SK-N-SH treated with all-trans-retinoic acid at 6 μM for 48 hours (cell line): Measurements from ENCODE around the gene GMNN.
"Not testable (repeated sequence)": the region's sequence is repeated elsewhere in the genome, so short reads cannot be mapped to it uniquely, and the experiment has no call there.

ENCODE experiments used
- ATAC-seq: fragments of 200-7000 bp; cut with Tn5 transposase; 3 replicates; pipeline ENCODE4 v1.9.1; 2020; ENCODE audit warnings: mild to moderate bottlenecking, moderate library complexity
- ARNTL ChIP-seq: fragments of 450-650 bp; formaldehyde crosslinking; IDR thresholded peaks from 2 replicates; pipeline ENCODE4 v1.5.0; 2020; ENCODE audit warnings: low read depth, mild to moderate bottlenecking, moderate library complexity, borderline replicate concordance
- BACH2 ChIP-seq: fragments of 250-450 bp; sonication (Bioruptor Pico); IDR thresholded peaks from 2 replicates; pipeline ENCODE4 v1.9.0; 2021; ENCODE audit warnings: mild to moderate bottlenecking, borderline replicate concordance
- CSDC2 ChIP-seq: fragments of 250-450 bp; sonication (Bioruptor Pico); IDR thresholded peaks from 2 replicates; pipeline ENCODE4 v1.5.0; 2020; ENCODE audit warnings: mild to moderate bottlenecking, moderate library complexity
- ESRRG ChIP-seq: fragments of 250-450 bp; sonication (Bioruptor Pico); IDR thresholded peaks from 2 replicates; pipeline ENCODE4 v1.6.1; 2021; ENCODE audit warnings: mild to moderate bottlenecking
- GLIS3 ChIP-seq: fragments of 250-450 bp; sonication (Bioruptor Pico); IDR thresholded peaks from 2 replicates; pipeline ENCODE4 v1.5.0; 2020; ENCODE audit warnings: mild to moderate bottlenecking, moderate library complexity
- ISL1 ChIP-seq: fragments of 250-450 bp; sonication (Bioruptor Pico); IDR thresholded peaks from 2 replicates; pipeline ENCODE4 v2.1.2; 2022; ENCODE audit warnings: mild to moderate bottlenecking, moderate library complexity
- OSR1 ChIP-seq: fragments of 250-450 bp; sonication (Bioruptor Pico); IDR thresholded peaks from 2 replicates; pipeline ENCODE4 v1.8.0; 2022; ENCODE audit warnings: moderate library complexity, mild to moderate bottlenecking, inconsistent platforms
- PPARA ChIP-seq: fragments of 250-450 bp; sonication (Bioruptor Pico); IDR thresholded peaks from 2 replicates; pipeline ENCODE4 v1.5.0; 2020; ENCODE audit warnings: mild to moderate bottlenecking, borderline replicate concordance
- RARB ChIP-seq: fragments of 250-450 bp; sonication (Bioruptor Pico); IDR thresholded peaks from 2 replicates; pipeline ENCODE4 v1.8.0; 2021; ENCODE audit warnings: mild to moderate bottlenecking, moderate library complexity
- SNAI2 ChIP-seq: fragments of 250-450 bp; sonication (Bioruptor Pico); IDR thresholded peaks from 2 replicates; pipeline ENCODE4 v1.5.0; 2020; ENCODE audit warnings: mild to moderate bottlenecking, moderate library complexity
- TCF4 ChIP-seq: fragments of 250-450 bp; sonication (Bioruptor Pico); IDR thresholded peaks from 2 replicates; pipeline ENCODE4 v1.8.0; 2021; ENCODE audit warnings: mild to moderate bottlenecking, moderate library complexity, borderline replicate concordance
- TOX ChIP-seq: fragments of 250-450 bp; sonication (Bioruptor Pico); IDR thresholded peaks from 2 replicates; pipeline ENCODE4 v1.8.0; 2021; ENCODE audit warnings: mild to moderate bottlenecking, moderate library complexity, borderline replicate concordance
- ZC3H10 ChIP-seq: fragments of 250-450 bp; sonication (Bioruptor Pico); IDR thresholded peaks from 2 replicates; pipeline ENCODE4 v1.5.1; 2021; ENCODE audit warnings: mild to moderate bottlenecking, moderate library complexity
- ZFP3 ChIP-seq: fragments of 250-450 bp; sonication (Bioruptor Pico); IDR thresholded peaks from 2 replicates; pipeline ENCODE4 v1.5.0; 2020; ENCODE audit warnings: mild to moderate bottlenecking, moderate library complexity
- ZFP30 ChIP-seq: fragments of 450-650 bp; formaldehyde crosslinking; IDR thresholded peaks from 2 replicates; pipeline ENCODE4 v1.5.0; 2022; ENCODE audit warnings: mild to moderate bottlenecking, moderate library complexity
- ZNF565 ChIP-seq: fragments of 450-650 bp; formaldehyde crosslinking; conservative IDR thresholded peaks from 2 replicates; pipeline ENCODE4 v1.5.0; 2020; ENCODE audit warnings: low read depth, mild to moderate bottlenecking, moderate library complexity
- ZNF8 ChIP-seq: fragments of 450-650 bp; formaldehyde crosslinking; IDR thresholded peaks from 2 replicates; pipeline ENCODE4 v1.5.0; 2020; ENCODE audit warnings: mild to moderate bottlenecking, moderate library complexity
- TF ChIP-seq, protein P1 (sequence below): fragments of 250-450 bp; sonication (Bioruptor Pico); IDR thresholded peaks from 2 replicates; pipeline ENCODE4 v1.8.0; 2021; ENCODE audit warnings: low read depth, mild to moderate bottlenecking, moderate library complexity, borderline replicate concordance
- TF ChIP-seq, protein P2 (sequence below): fragments of 250-450 bp; sonication (Bioruptor Pico); IDR thresholded peaks from 2 replicates; pipeline ENCODE4 v1.5.0; 2020; ENCODE audit warnings: mild to moderate bottlenecking, moderate library complexity
- TF ChIP-seq, protein P3 (sequence below): fragments of 250-450 bp; sonication (Bioruptor Pico); IDR thresholded peaks from 2 replicates; pipeline ENCODE4 v1.8.0; 2020; ENCODE audit warnings: mild to moderate bottlenecking, moderate library complexity, borderline replicate concordance

Gene GMNN

DNA sequence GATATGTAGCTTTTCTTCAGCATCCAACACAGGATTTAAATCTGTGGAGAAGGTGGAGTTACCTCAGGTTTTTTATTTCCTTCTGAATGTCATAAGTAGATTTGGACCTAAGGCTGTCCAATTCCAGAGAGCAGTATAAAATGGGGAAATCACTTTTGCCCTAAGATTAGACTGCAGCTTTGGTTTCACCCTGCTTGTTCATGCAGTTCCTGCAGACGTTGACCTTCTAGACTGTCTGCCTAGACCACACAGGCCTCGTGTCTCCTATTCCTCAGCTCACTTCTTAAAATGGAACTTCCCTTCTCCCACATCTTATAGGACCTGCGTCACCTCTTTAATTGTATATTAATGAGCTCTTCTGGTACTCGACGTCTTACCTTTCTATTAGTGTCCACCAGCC is 29.8 kb upstream of the GMNN start:
- TF ChIP-seq, protein P1, sequence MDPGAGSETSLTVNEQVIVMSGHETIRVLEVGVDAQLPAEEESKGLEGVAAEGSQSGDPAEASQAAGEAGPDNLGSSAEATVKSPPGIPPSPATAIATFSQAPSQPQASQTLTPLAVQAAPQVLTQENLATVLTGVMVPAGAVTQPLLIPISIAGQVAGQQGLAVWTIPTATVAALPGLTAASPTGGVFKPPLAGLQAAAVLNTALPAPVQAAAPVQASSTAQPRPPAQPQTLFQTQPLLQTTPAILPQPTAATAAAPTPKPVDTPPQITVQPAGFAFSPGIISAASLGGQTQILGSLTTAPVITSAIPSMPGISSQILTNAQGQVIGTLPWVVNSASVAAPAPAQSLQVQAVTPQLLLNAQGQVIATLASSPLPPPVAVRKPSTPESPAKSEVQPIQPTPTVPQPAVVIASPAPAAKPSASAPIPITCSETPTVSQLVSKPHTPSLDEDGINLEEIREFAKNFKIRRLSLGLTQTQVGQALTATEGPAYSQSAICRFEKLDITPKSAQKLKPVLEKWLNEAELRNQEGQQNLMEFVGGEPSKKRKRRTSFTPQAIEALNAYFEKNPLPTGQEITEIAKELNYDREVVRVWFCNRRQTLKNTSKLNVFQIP (CRISPR knock-in tag) = no peak
- TF ChIP-seq, protein P2, sequence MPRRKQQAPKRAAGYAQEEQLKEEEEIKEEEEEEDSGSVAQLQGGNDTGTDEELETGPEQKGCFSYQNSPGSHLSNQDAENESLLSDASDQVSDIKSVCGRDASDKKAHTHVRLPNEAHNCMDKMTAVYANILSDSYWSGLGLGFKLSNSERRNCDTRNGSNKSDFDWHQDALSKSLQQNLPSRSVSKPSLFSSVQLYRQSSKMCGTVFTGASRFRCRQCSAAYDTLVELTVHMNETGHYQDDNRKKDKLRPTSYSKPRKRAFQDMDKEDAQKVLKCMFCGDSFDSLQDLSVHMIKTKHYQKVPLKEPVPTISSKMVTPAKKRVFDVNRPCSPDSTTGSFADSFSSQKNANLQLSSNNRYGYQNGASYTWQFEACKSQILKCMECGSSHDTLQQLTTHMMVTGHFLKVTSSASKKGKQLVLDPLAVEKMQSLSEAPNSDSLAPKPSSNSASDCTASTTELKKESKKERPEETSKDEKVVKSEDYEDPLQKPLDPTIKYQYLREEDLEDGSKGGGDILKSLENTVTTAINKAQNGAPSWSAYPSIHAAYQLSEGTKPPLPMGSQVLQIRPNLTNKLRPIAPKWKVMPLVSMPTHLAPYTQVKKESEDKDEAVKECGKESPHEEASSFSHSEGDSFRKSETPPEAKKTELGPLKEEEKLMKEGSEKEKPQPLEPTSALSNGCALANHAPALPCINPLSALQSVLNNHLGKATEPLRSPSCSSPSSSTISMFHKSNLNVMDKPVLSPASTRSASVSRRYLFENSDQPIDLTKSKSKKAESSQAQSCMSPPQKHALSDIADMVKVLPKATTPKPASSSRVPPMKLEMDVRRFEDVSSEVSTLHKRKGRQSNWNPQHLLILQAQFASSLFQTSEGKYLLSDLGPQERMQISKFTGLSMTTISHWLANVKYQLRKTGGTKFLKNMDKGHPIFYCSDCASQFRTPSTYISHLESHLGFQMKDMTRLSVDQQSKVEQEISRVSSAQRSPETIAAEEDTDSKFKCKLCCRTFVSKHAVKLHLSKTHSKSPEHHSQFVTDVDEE (CRISPR knock-in tag) = no peak
- TF ChIP-seq ZC3H10 (CRISPR knock-in tag) = no peak
- TF ChIP-seq TOX (CRISPR knock-in tag) = no peak
- no peak for TF ChIP-seq ISL1
- TF ChIP-seq, protein P3, sequence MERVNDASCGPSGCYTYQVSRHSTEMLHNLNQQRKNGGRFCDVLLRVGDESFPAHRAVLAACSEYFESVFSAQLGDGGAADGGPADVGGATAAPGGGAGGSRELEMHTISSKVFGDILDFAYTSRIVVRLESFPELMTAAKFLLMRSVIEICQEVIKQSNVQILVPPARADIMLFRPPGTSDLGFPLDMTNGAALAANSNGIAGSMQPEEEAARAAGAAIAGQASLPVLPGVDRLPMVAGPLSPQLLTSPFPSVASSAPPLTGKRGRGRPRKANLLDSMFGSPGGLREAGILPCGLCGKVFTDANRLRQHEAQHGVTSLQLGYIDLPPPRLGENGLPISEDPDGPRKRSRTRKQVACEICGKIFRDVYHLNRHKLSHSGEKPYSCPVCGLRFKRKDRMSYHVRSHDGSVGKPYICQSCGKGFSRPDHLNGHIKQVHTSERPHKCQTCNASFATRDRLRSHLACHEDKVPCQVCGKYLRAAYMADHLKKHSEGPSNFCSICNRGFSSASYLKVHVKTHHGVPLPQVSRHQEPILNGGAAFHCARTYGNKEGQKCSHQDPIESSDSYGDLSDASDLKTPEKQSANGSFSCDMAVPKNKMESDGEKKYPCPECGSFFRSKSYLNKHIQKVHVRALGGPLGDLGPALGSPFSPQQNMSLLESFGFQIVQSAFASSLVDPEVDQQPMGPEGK (CRISPR knock-in tag) = no peak
- TF ChIP-seq GLIS3 (CRISPR knock-in tag) = no peak
- no peak for TF ChIP-seq OSR1 (CRISPR knock-in tag)
- no peak for TF ChIP-seq ZFP30 (CRISPR knock-in tag)
- TF ChIP-seq ARNTL (CRISPR knock-in tag) = no peak
- no peak for TF ChIP-seq TCF4 (CRISPR knock-in tag)
- TF ChIP-seq ZNF565 (CRISPR knock-in tag) = no peak
- no peak for TF ChIP-seq SNAI2
- TF ChIP-seq ZFP3 (CRISPR knock-in tag) = no peak
- no peak for TF ChIP-seq RARB (CRISPR knock-in tag)
- no peak for TF ChIP-seq CSDC2 (CRISPR knock-in tag)
- ATAC-seq = no peak

DNA sequence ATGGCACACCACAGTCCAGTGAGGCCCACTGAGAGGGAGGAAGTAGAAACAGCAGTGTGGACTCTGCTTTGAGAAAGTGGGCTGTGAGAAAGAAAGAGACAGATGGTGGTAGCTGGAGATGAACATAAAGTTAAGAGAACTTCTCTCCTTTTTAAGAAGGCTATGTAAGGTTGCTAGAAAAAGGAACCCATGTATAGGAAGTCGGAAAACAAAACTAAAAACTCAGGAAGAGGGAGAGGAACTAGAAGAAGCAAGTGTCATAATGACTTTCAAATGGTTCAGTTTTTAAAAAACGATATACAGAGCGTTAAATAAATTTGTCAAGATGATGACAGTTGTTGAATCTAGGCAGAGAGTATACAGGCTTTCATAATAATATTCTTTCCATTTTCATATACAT is 25.4 kb upstream of the GMNN start:
- ATAC-seq = no peak
- TF ChIP-seq SNAI2 (no peak), ZFP30 (CRISPR knock-in tag) (no peak), ZC3H10 (CRISPR knock-in tag) (no peak), ZNF8 (no peak), OSR1 (CRISPR knock-in tag) (no peak), TCF4 (CRISPR knock-in tag) (no peak), GLIS3 (CRISPR knock-in tag) (no peak), PPARA (CRISPR knock-in tag) (no peak), CSDC2 (CRISPR knock-in tag) (no peak), ZNF565 (CRISPR knock-in tag) (no peak), BACH2 (CRISPR knock-in tag) (no peak), ISL1 (no peak), ESRRG (CRISPR knock-in tag) (no peak)
- TF ChIP-seq, protein P2 (CRISPR knock-in tag) = no peak
- TF ChIP-seq, protein P1 (CRISPR knock-in tag) = no peak
- TF ChIP-seq, protein P3 (CRISPR knock-in tag) = no peak

DNA sequence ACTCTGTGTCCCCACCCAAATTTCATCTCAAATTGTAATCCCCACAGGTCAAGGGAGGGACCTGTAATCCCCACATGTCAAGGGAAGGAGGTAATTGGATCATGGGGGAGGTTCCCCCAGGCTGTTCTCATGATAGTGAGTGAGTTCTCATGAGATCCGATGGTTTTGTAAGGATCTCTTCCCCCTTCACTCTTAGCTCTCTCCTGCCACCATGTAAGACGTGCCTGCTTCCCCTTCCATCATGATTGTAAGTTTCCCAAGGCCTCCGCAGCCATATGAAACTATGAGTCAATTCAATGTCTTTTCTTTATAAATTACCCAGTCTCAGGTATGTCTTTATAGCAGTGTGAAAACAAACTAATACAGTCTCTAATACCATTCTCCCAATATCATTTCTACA is 23.9 kb upstream of the GMNN start:
- not testable (repeated sequence) for ATAC-seq
